OCI-LY1 (cell line): ENCODE results near the gene SH3BP5.

Source experiments
- H2AFZ ChIP-seq: fragments of 200-600 bp; sonication (generic), shearing (Covaris generic); 2 replicates; pipeline ENCODE4 v1.6.0; 2014; ENCODE audit warnings: antibody characterized with exemption, mild to moderate bottlenecking, low read length
- H3F3A ChIP-seq: fragments of 200-600 bp; sonication (generic), shearing (Covaris generic); 2 replicates; pipeline ENCODE4 v1.6.0; 2014; ENCODE audit warnings: mild to moderate bottlenecking, antibody characterized with exemption, low read length, moderate library complexity; ENCODE audit not compliant: insufficient read depth
- H3K27ac ChIP-seq: fragments of 200-600 bp; sonication (generic); 2 replicates; pipeline ENCODE4 v1.5.1; 2014; ENCODE audit warnings: low read length, mixed run types, mild to moderate bottlenecking, low read depth; ENCODE audit not compliant: poor library complexity, severe bottlenecking
- H3K27me3 ChIP-seq: fragments of 200-600 bp; sonication (generic); 2 replicates; pipeline ENCODE4 v1.6.0; 2014; ENCODE audit warnings: antibody characterized with exemption, mild to moderate bottlenecking, low read length, moderate library complexity; ENCODE audit not compliant: insufficient read depth
- H3K36me3 ChIP-seq: fragments of 200-600 bp; sonication (generic); 2 replicates; pipeline ENCODE4 v1.6.1; 2014; ENCODE audit warnings: mild to moderate bottlenecking, antibody characterized with exemption, low read length, moderate library complexity, mixed read lengths; ENCODE audit not compliant: insufficient read depth
- H3K4me1 ChIP-seq: fragments of 200-600 bp; sonication (generic); 2 replicates; pipeline ENCODE4 v1.5.1; 2014; ENCODE audit warnings: mild to moderate bottlenecking, low read length, moderate library complexity; ENCODE audit not compliant: insufficient read depth, severe bottlenecking
- H3K4me2 ChIP-seq: fragments of 200-600 bp; sonication (generic), shearing (Covaris generic); 2 replicates; pipeline ENCODE4 v1.6.1; 2014; ENCODE audit warnings: low read length
- H3K4me3 ChIP-seq: fragments of 200-600 bp; sonication (generic); 2 replicates; pipeline ENCODE4 v1.5.1; 2014; ENCODE audit warnings: low read length, low read depth, mild to moderate bottlenecking, mixed read lengths; ENCODE audit not compliant: poor library complexity, severe bottlenecking
- H3K79me2 ChIP-seq: fragments of 200-600 bp; shearing (Covaris generic); 2 replicates; pipeline ENCODE4 v1.6.1; 2016; ENCODE audit warnings: mixed run types, low read length, mixed read lengths; ENCODE audit not compliant: insufficient read depth
- H3K9ac ChIP-seq: fragments of 200-600 bp; sonication (generic), shearing (Covaris generic); 2 replicates; pipeline ENCODE4 v1.6.1; 2014; ENCODE audit warnings: mild to moderate bottlenecking, low read length, mixed read lengths
- H3K9me2 ChIP-seq: fragments of 200-600 bp; sonication (generic), shearing (Covaris generic); 2 replicates; pipeline ENCODE4 v1.6.1; 2014; ENCODE audit warnings: low read depth, mild to moderate bottlenecking, low read length, mixed read lengths
- H3K9me3 ChIP-seq: fragments of 200-600 bp; shearing (Covaris generic); 2 replicates; pipeline ENCODE4 v1.6.1; 2014; ENCODE audit warnings: low read length, mixed read lengths
- H4K20me1 ChIP-seq: fragments of 200-600 bp; sonication (generic), shearing (Covaris generic); 2 replicates; pipeline ENCODE4 v1.6.0; 2016; ENCODE audit warnings: mild to moderate bottlenecking, low read length; ENCODE audit not compliant: insufficient read depth
- EZH2 ChIP-seq: fragments of 200-600 bp; sonication (generic), shearing (Covaris generic); IDR thresholded peaks from 2 replicates; pipeline ENCODE4 v1.8.0; 2017; ENCODE audit warnings: borderline replicate concordance, mixed run types, mild to moderate bottlenecking, antibody characterized with exemption, low read length, moderate library complexity, mixed read lengths
- TF ChIP-seq, protein P1 (sequence below): fragments of 200-600 bp; sonication (generic), shearing (Covaris generic); IDR thresholded peaks from 2 replicates; pipeline ENCODE4 v1.5.1; 2017; ENCODE audit warnings: mild to moderate bottlenecking, antibody characterized with exemption, low read length, moderate library complexity, mixed read lengths

SH3BP5 gene

DNA sequence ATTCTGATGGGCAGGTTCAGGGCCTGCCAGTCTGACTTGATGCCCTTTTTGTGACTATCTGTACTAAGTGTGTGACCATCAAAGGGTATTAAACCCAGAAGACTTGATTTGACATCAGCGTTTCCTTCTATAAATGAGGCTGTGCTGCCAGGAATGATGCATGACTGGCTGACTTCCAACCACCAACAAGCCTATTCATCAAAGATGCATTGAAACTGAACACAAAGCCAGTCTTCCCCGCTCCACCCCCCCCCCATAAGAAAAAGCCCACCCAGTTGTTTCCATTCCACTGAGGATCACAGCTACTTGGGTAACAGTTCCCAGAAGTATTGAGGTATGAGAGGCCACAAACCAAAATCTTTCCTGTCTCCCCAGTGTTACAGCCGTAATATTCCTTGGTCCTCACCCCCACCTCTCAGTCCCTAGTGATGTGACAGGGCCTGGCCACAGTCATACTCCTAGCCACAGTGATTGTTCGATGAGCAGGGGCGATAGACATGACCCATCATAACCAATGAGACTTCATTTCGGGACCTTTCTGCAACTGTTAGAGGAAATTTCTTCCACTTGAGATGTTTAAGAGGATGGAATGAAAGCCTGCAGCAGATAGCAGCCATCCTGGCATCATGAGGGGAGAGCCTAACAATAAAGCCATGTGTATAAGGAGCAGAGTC, 22.6 kb downstream of the SH3BP5 start:
- no peaks in the 10 kb centered on the region for H3K4me1 ChIP-seq
- no peak overlapping the region for H3K4me3 ChIP-seq
- H2AFZ ChIP-seq, result no peak overlapping the region
- H3K9me3 ChIP-seq, result no peaks in the 10 kb centered on the region
- H3K9ac ChIP-seq, result no peak overlapping the region
- H3K36me3 ChIP-seq, result no peaks in the 10 kb centered on the region
- no peak overlapping the region for H3K4me2 ChIP-seq
- no peaks in the 10 kb centered on the region for H3K79me2 ChIP-seq
- H4K20me1 ChIP-seq, result no peaks in the 10 kb centered on the region
- H3K9me2 ChIP-seq, result no peaks in the 10 kb centered on the region
- H3K27me3 ChIP-seq, result no peaks in the 10 kb centered on the region
- H3K27ac ChIP-seq, result no peak overlapping the region
- H3F3A ChIP-seq, result no peaks in the 10 kb centered on the region
- TF ChIP-seq, protein P1, sequence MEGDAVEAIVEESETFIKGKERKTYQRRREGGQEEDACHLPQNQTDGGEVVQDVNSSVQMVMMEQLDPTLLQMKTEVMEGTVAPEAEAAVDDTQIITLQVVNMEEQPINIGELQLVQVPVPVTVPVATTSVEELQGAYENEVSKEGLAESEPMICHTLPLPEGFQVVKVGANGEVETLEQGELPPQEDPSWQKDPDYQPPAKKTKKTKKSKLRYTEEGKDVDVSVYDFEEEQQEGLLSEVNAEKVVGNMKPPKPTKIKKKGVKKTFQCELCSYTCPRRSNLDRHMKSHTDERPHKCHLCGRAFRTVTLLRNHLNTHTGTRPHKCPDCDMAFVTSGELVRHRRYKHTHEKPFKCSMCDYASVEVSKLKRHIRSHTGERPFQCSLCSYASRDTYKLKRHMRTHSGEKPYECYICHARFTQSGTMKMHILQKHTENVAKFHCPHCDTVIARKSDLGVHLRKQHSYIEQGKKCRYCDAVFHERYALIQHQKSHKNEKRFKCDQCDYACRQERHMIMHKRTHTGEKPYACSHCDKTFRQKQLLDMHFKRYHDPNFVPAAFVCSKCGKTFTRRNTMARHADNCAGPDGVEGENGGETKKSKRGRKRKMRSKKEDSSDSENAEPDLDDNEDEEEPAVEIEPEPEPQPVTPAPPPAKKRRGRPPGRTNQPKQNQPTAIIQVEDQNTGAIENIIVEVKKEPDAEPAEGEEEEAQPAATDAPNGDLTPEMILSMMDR, result no peak
- no peak for TF ChIP-seq EZH2

DNA sequence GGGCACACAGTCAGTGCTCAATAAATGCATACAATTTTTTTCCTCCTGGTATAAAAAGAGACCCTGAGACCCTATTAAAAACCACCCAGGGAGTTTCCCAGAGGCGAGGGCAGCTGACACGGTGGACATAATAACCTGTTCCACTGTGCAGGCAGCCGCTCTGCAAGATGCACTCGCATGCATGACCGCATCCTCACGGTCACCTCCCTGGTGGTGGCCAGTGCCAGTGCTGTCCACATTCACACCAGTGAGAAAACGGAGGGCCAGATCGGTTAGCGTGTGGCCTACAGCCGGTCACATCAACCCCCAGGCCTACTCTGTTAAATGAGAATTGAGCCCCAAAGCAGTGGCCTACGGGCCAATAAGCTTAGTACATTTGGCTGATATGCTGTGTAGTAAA, 24.8 kb downstream of the SH3BP5 start:
- Histone ChIP-seq H3K9ac (no peak overlapping the region), H3K9me2 (no peaks in the 10 kb centered on the region), H2AFZ (no peak overlapping the region), H4K20me1 (no peaks in the 10 kb centered on the region), H3K4me2 (no peak overlapping the region), H3K9me3 (no peaks in the 10 kb centered on the region), H3K4me3 (no peak overlapping the region), H3K27me3 (no peaks in the 10 kb centered on the region), H3K79me2 (no peaks in the 10 kb centered on the region), H3K27ac (no peak overlapping the region), H3K4me1 (no peaks in the 10 kb centered on the region), H3K36me3 (no peaks in the 10 kb centered on the region), H3F3A (no peaks in the 10 kb centered on the region)
- no peak for TF ChIP-seq EZH2
- TF ChIP-seq, protein P1, result no peak

DNA sequence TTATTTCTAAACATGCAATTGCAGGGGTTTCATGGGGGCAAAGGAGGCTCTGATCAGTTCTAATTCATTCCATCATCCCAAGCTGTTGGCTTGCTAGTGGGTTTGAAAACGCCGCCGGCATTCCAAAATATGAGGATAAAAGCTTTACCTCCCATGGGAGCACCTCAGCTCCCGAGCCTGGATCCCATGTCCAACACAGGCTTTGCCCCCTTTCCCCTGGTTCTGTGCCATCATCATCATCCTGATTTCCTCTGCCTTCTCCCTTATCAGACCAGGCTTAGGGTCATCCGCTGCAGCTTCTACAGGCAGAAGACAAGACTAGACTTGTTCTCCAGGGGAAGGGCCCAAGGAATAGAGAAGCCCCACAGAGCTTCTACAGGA, 25.4 kb downstream of the SH3BP5 start:
- H3K36me3 ChIP-seq, result no peaks in the 10 kb centered on the region
- H3K79me2 ChIP-seq, result no peaks in the 10 kb centered on the region
- no peak overlapping the region for H3K4me2 ChIP-seq

More for the DNA sequence above, 25.4 kb downstream of the SH3BP5 start:
- Histone ChIP-seq H4K20me1 (no peaks in the 10 kb centered on the region), H3K4me1 (no peaks in the 10 kb centered on the region), H3K27ac (no peak overlapping the region), H3K9ac (no peak overlapping the region), H2AFZ (no peak overlapping the region), H3F3A (no peaks in the 10 kb centered on the region), H3K4me3 (no peak overlapping the region), H3K9me2 (no peaks in the 10 kb centered on the region), H3K27me3 (no peaks in the 10 kb centered on the region), H3K9me3 (no peaks in the 10 kb centered on the region)
- TF ChIP-seq, protein P1, result no peak
- no peak for TF ChIP-seq EZH2
